BJ (cell line): ENCODE results near the gene SLC2A5. TPM values are rescaled to one million over a fixed set of nuclear protein-coding genes. Genes with fewer than 3 reads are reported as not detected.

ENCODE experiments used
- CTCF ChIA-PET: fragments of 350-600 bp; formaldehyde crosslinking; extraction: SDS; loops from one replicate; lab custom pipeline; 2021; ENCODE audit warnings: antibody characterized with exemption, inconsistent platforms; lab: Yijun Ruan, JAX
- POLR2A ChIA-PET: fragments of 300-600 bp; sonication (Branson Sonifier 250); formaldehyde crosslinking; extraction: SDS; loops from one replicate; lab custom pipeline; 2021; ENCODE audit warnings: antibody characterized with exemption; lab: Charles Lee
- DNase-seq: peaks from one replicate; pipeline ENCODE4 v3.0.0-alpha.2; 2011; ENCODE audit warnings: low read depth
- H3K27me3 ChIP-seq: 2 replicates; pipeline ENCODE4 v1.6.0; 2011; ENCODE audit warnings: low read length; ENCODE audit not compliant: control insufficient read depth, insufficient read depth
- H3K36me3 ChIP-seq: 2 replicates; pipeline ENCODE4 v1.5.1; 2011; ENCODE audit warnings: low read length; ENCODE audit not compliant: control insufficient read depth, insufficient read depth
- H3K4me3 ChIP-seq: 2 replicates; pipeline ENCODE4 v1.5.1; 2011; ENCODE audit warnings: low read depth, mild to moderate bottlenecking, control low read depth, low read length
- polyA plus RNA-seq: library from polyadenylated mRNA; depleted of rRNA; stranded (reverse); fragments of >200 nt; gene quantifications from 2 replicates; pipeline ENCODE4 v1.2.3, GENCODE V29; 2011
- TF ChIP-seq, protein P1 (sequence below): IDR thresholded peaks from 2 replicates; pipeline ENCODE4 v1.5.1; 2011; ENCODE audit warnings: low read depth, mild to moderate bottlenecking, control low read depth, inconsistent platforms, low read length, moderate library complexity; ENCODE audit not compliant: insufficient read depth

Gene SLC2A5
- polyA plus RNA-seq, 1 experiment = 0.16 TPM

DNA sequence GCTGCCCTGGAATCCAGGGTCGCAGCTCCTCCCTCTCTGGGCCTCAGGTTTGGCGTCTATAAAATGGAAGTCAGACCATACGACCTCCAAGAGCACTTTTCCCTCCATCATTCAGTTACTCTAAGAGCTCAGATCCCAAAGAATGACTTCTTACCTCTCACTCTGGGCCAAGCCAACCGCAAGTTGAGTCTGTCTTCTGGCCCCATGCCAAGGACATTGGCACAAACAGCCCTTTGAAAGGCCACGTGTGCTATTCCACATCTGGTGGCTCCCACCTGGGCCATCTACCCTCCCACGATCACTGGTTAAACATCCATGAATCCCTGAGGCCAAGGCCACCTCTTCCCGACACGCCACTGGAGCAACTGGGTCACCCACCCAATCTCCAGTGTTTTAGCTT lies 55.6 kb downstream of the SLC2A5 start:
- POLR2A ChIA-PET = no interaction called here
- Histone ChIP-seq H3K27me3 (0 out of 2 replicates have a peak, but pooled peaks cover 2% of the 10 kb centered on the region), H3K4me3 (no peak overlapping the region), H3K36me3 (no peaks in the 10 kb centered on the region)
- TF ChIP-seq, protein P1, sequence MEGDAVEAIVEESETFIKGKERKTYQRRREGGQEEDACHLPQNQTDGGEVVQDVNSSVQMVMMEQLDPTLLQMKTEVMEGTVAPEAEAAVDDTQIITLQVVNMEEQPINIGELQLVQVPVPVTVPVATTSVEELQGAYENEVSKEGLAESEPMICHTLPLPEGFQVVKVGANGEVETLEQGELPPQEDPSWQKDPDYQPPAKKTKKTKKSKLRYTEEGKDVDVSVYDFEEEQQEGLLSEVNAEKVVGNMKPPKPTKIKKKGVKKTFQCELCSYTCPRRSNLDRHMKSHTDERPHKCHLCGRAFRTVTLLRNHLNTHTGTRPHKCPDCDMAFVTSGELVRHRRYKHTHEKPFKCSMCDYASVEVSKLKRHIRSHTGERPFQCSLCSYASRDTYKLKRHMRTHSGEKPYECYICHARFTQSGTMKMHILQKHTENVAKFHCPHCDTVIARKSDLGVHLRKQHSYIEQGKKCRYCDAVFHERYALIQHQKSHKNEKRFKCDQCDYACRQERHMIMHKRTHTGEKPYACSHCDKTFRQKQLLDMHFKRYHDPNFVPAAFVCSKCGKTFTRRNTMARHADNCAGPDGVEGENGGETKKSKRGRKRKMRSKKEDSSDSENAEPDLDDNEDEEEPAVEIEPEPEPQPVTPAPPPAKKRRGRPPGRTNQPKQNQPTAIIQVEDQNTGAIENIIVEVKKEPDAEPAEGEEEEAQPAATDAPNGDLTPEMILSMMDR = no peak
- DNase-seq = no peak
- CTCF ChIA-PET = interaction anchor here (1.2 to 1.5 kb wide), 2 partner anchors 9 to 16 kb away, joined by 3 to 6 read pairs; no protein-coding TSS in a partner anchor

DNA sequence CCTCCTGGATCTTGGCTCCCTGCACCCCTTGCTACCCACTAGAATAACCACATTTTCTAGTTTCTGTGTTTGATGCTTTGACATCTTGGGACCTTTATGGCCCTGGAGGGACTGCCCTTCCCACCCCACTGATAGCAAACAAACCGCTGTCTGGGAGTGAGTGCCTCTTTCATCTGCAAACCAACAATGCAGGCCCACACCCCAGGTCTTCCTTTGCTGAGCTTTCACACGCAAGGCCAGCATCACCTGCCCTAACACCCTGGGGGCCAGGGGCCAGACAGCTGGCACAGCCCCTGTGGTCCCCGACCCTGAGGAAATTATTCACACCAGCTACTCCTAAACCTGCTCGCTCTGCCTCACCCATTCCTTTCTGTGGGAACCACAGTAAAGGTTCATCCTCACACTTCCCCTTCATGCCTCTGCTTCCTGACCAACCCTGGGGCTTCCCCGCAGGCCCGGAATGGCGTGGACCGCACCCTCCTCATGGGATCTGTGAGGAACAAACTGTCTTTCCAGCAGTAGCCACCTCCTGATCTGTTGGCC lies 58.6 kb downstream of the SLC2A5 start:
- TF ChIP-seq, protein P1 = no peak
- DNase-seq = no peak
- CTCF ChIA-PET = interaction anchor here (2.3 to 7.1 kb wide), 2 partner anchors 90 to 95 kb away, joined by 5 to 33 read pairs; no protein-coding TSS in a partner anchor
- POLR2A ChIA-PET = no interaction called here
- Histone ChIP-seq H3K27me3 (peaks cover under 1% of the 10 kb centered on the region; the same call in 1 of the 2 replicates), H3K4me3 (no peak overlapping the region), H3K36me3 (no peaks in the 10 kb centered on the region)

DNA sequence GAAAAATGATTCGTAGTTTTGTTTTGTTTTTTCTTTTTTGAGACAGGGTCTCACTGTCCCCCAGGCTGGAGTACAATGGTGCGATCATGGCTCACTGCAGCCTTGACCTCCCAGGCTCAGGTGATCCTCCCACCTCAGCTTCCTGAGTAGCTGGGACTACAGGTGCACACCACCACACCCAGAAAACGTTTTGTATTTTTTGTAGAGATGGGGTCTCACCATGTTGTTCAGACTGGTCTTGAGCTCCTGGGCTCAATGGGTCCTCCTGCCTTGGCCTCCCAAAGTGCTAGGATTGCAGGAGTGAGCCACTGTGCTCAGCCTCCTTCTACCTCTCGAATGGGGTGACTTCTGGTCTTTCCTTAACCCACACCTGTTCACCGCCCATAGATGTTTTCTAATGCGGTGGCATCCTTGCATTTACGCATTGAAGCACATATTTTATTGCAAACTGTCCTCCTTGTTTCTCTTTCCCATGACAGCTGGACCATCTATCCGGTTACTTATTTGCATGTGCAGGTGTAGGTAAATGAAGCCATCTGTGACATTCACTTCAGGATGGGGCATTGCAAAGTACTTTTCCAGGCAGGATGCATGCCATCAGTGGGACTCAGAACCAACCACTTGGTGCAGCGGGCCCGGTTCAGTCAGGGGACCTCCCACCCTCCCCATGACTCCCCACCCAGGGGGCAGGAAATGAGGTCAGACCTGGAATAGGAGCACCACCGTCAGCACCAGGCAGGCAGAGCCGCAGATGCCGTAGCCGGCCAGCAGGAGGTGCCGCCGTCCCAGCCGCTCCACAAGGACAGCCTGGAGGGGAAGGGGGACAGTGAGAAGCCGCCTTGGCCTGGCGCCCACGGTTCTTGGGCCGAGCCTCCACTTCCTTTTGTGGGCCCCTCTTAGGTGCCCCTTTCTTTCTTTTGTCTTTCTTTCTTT lies 59.7 kb downstream of the SLC2A5 start:
- no peak overlapping the region for H3K4me3 ChIP-seq
- TF ChIP-seq, protein P1 = peak; percentile 68
- ChIA-PET CTCF (interaction anchor here (0.7 to 7.1 kb wide), 5 partner anchors 19 to 96 kb away, joined by 3 to 33 read pairs (median 3); no protein-coding TSS in a partner anchor), POLR2A (no interaction called here)
- H3K27me3 ChIP-seq = no peaks in the 10 kb centered on the region; the same call in 1 of the 2 replicates
- no peaks in the 10 kb centered on the region for H3K36me3 ChIP-seq
- DNase-seq = no peak

DNA sequence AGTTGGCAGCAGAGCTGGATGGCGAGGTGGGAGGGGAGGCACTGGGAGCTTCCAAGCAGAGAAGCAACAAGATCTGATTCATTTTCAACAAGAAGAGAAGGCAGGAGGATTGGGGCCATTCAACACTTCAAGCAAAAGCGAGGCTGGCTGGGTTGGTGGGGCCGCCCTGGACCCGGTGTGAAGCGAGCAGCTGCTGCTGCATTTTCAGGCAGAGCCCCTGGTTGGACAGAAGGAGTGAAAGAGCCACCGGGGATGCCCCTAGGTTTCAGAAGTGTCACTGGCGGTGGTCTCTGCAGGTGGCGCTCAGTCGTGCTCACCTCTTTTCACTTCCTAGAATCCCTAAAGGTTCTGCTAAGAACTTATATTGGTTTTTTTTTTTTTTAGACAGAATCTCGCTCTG lies 61.2 kb downstream of the SLC2A5 start:
- H3K4me3 ChIP-seq = no peak overlapping the region
- ChIA-PET CTCF (interaction anchor here (0.6 to 7.1 kb wide), 6 partner anchors 20 to 99 kb away, joined by 3 to 33 read pairs (median 3); no protein-coding TSS in a partner anchor), POLR2A (interaction anchor here (0.6 kb wide), 1 partner anchor 93 kb away, joined by 4 read pairs; no protein-coding TSS in a partner anchor)
- H3K36me3 ChIP-seq = no peaks in the 10 kb centered on the region
- DNase-seq = no peak
- TF ChIP-seq, protein P1 = no peak
- H3K27me3 ChIP-seq = no peaks in the 10 kb centered on the region; the same call in 1 of the 2 replicates
